HL-60 (cell line): ENCODE measurements around the gene POLR3A.

Experiments
- DNase-seq, 2 experiments: peaks; one replicate each; pipeline ENCODE4 v3.0.0-alpha.2; 2010 to 2020; ENCODE audit warnings: low read depth in 1 of 2, low spot score in 1 of 2
- H3K27ac ChIP-seq: fragments of 250-450 bp; sonication (Bioruptor Pico); replicated peaks from 2 replicates; pipeline ENCODE4 v1.5.1; 2020; ENCODE audit warnings: mild to moderate bottlenecking, moderate library complexity
- H3K27me3 ChIP-seq: fragments of 250-450 bp; sonication (Bioruptor Pico); 2 replicates; pipeline ENCODE4 v1.5.1; 2021; ENCODE audit warnings: mild to moderate bottlenecking, moderate library complexity; ENCODE audit not compliant: insufficient read depth, poor library complexity, severe bottlenecking
- H3K4me3 ChIP-seq: replicated peaks from 2 replicates; pipeline ENCODE4 v1.5.1; 2011; ENCODE audit warnings: mild to moderate bottlenecking, control low read depth, low read length; ENCODE audit not compliant: insufficient read depth
- CTCF ChIP-seq: IDR thresholded peaks from one replicate; pipeline ENCODE4 v1.5.1; 2011; ENCODE audit warnings: low read length, control low read depth, inconsistent platforms; ENCODE audit not compliant: insufficient read depth
- GABPA ChIP-seq: IDR thresholded peaks from 2 replicates; pipeline ENCODE4 v1.6.1; 2012; ENCODE audit warnings: low read depth
- POLR2AphosphoS5 ChIP-seq: IDR thresholded peaks from 2 replicates; pipeline ENCODE4 v1.6.1; 2012; ENCODE audit warnings: low read depth
- REST ChIP-seq: IDR thresholded peaks from 2 replicates; pipeline ENCODE4 v1.6.1; 2012; ENCODE audit warnings: low read depth; ENCODE audit not compliant: insufficient replicate concordance
- SPI1 ChIP-seq: IDR thresholded peaks from 2 replicates; pipeline ENCODE4 v1.6.1; 2012; ENCODE audit warnings: low read depth, mild to moderate bottlenecking, borderline replicate concordance

POLR3A gene

GRCh38 chr10:77973276-77973675 lies 56.0 kb downstream of the POLR3A start:
- TF ChIP-seq REST (no peak), SPI1 (no peak), CTCF (no peak), GABPA (no peak), POLR2AphosphoS5 (no peak)

GRCh38 chr10:77972148-77972547 lies 57.2 kb downstream of the POLR3A start:
- Histone ChIP-seq H3K27me3 (no peaks in the 10 kb centered on the region), H3K4me3 (no peak overlapping the region), H3K27ac (no peak overlapping the region)
- DNase-seq, result no peak
- no peak for TF ChIP-seq CTCF
- TF ChIP-seq SPI1, result no peak

More at GRCh38 chr10:77973276-77973675, 56.0 kb downstream of the POLR3A start:
- no peaks in the 10 kb centered on the region for H3K27me3 ChIP-seq
- no peak for DNase-seq
- H3K27ac ChIP-seq, result no peak overlapping the region
- H3K4me3 ChIP-seq, result no peak overlapping the region

GRCh38 chr10:77971804-77972144 lies 57.5 kb downstream of the POLR3A start:
- H3K4me3 ChIP-seq, result no peak overlapping the region
- H3K27ac ChIP-seq, result peak overlapping the region; percentile 18; the same call in 1 of the 2 replicates
- no peak for TF ChIP-seq REST
- H3K27me3 ChIP-seq, result no peaks in the 10 kb centered on the region
- DNase-seq, result no peak

GRCh38 chr10:77970869-77971803 lies 58.2 kb downstream of the POLR3A start:
- Histone ChIP-seq H3K27me3 (no peaks in the 10 kb centered on the region), H3K27ac (peak overlapping the region; percentile 18; the same call in 1 of the 2 replicates), H3K4me3 (no peak overlapping the region)
- no peak for TF ChIP-seq POLR2AphosphoS5
- TF ChIP-seq SPI1, result no peak
- no peak for TF ChIP-seq GABPA
- TF ChIP-seq REST, result no peak
- no peak for TF ChIP-seq CTCF
- DNase-seq, result peak; percentile 2 to 28
